Epithelial cell of esophagus (primary cell): ENCODE results near the gene ACP7.
"Not testable (repeated sequence)": the region's sequence is repeated elsewhere in the genome, so short reads cannot be mapped to it uniquely, and the experiment has no call there.

ENCODE experiments used
- DNase-seq: peaks from one replicate; pipeline ENCODE4 v3.0.0; 2010; ENCODE audit warnings: low read depth
- H3K4me3 ChIP-seq: 2 replicates; pipeline ENCODE4 v1.5.1; 2011; ENCODE audit warnings: mild to moderate bottlenecking, low read length, control low read depth
- CTCF ChIP-seq: IDR thresholded peaks from 2 replicates; pipeline ENCODE4 v1.5.1; 2011; ENCODE audit warnings: low read depth, mild to moderate bottlenecking, low read length, control low read depth, inconsistent platforms; ENCODE audit not compliant: insufficient read depth; ENCODE audit errors: missing control alignments

The ACP7 gene

GRCh38 chr19:39084732-39085080, 538 bp downstream of the ACP7 start:
- DNase-seq, result no peak
- no peak overlapping the region for H3K4me3 ChIP-seq
- TF ChIP-seq CTCF, result no peak

- TF ChIP-seq CTCF, result no peak
- no peak overlapping the region for H3K4me3 ChIP-seq
- no peak for DNase-seq
Measured at GRCh38 chr19:39085392-39085791, 1.2 kb downstream of the ACP7 start.

GRCh38 chr19:39086386-39086785, 2.2 kb downstream of the ACP7 start:
- no peak for TF ChIP-seq CTCF
- no peak overlapping the region for H3K4me3 ChIP-seq
- DNase-seq, result no peak

GRCh38 chr19:39087907-39088686, 3.9 kb downstream of the ACP7 start:
- no peak for TF ChIP-seq CTCF
- H3K4me3 ChIP-seq, result no peak overlapping the region

GRCh38 chr19:39090016-39090415, 5.8 kb downstream of the ACP7 start:
- H3K4me3 ChIP-seq, DNase-seq: not testable (repeated sequence)

More at GRCh38 chr19:39087907-39088686, 3.9 kb downstream of the ACP7 start:
- DNase-seq, result no peak

- no peak for TF ChIP-seq CTCF
- DNase-seq, result no peak
- H3K4me3 ChIP-seq, result no peak overlapping the region
Measured at GRCh38 chr19:39090881-39091280, 6.7 kb downstream of the ACP7 start.

GRCh38 chr19:39095799-39096540, 11.8 kb downstream of the ACP7 start:
- DNase-seq, H3K4me3 ChIP-seq: not testable (repeated sequence)

GRCh38 chr19:39097299-39097698, 13.1 kb downstream of the ACP7 start:
- no peak for TF ChIP-seq CTCF
- DNase-seq, result no peak
- no peak overlapping the region for H3K4me3 ChIP-seq
